ENCODE data around the gene HOXA11.

- no peak for TF ChIP-seq CTCF (IDR thresholded peaks at IDR 0.05 in 8 of 11, conservative IDR thresholded peaks at IDR 0.05 in 3 of 11)
- TF ChIP-seq POLR2A (IDR thresholded peaks at IDR 0.05), result no peak
- TF ChIP-seq POLR2AphosphoS5 (IDR thresholded peaks at IDR 0.05), result peak; percentile 34 to 78 (median 76)
Observed at GRCh38 chr7:27165089-27165995, 19.7 kb downstream of the HOXA11 start, which contains the start of gene HOXA9.
